LNCAP (cell line): ENCODE results near the gene ZNF670.

ENCODE experiments used
- CTCF ChIP-seq: fragments of 450-650 bp; IDR thresholded peaks from 2 replicates; pipeline ENCODE4 v1.5.1; 2017; ENCODE audit warnings: mild to moderate bottlenecking

ZNF670 gene

GRCh38 chr1:247113733-247114271 is 35.2 kb upstream of the ZNF670 start:
- no peak for TF ChIP-seq CTCF

GRCh38 chr1:247113094-247113497 is 34.5 kb upstream of the ZNF670 start:
- no peak for TF ChIP-seq CTCF

DNA sequence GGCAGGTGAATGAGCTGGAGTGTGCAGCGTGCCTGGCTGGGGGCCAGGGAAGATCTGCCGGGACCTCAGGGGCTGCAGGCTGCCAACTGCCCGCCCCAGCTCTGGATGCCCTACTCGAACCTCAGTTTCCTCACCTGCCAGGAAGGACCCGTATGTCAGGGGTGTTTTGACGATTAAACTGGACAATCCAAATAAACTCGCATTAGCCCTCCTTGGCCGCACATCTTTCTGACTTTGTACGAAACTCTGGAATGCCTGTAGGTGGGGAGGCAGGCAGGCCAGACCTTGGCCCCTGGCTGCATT is 33.8 kb upstream of the ZNF670 start:
- TF ChIP-seq CTCF = no peak

DNA sequence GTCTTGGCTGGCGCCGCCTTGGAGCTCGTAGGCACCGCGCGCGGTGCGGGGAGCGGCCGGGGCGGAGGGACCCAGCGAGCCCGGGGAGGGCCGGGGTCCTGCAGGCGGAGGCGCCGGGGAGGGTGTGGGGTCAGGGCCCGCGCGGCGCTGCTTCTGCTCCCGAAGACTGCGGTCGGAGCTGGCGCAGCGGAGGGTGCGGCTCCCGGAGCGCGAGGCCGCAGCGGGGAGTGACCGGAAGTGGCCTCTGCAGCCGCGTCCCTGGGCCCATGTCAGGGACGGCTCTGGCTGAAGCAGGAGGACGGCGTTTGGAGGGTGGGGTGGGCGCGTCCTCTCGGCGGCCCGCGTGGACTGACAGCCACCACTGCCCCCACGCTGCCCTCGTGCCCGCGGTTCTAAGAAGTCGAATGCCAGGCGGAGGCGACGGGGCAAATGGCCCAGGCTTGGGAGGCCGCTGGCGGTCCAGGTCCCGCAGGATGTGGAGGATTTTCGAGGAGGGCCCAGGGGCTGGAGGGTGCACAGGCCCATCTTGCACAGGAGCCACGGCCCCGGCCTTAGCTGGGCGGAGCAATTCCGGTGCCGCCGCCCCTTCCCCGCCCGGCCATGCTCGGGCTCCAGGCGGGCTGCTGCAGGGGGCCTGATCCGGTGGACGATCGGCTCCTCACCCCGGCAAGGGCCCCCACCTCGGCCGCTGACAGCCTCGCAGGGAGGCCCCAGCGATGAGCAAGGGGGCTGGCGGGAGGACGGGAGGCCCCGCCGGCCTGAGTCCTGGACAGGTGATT is 33.3 kb upstream of the ZNF670 start:
- TF ChIP-seq CTCF = no peak

- no peak for TF ChIP-seq CTCF
Measured at GRCh38 chr1:247111259-247111699, 32.7 kb upstream of the ZNF670 start.

DNA sequence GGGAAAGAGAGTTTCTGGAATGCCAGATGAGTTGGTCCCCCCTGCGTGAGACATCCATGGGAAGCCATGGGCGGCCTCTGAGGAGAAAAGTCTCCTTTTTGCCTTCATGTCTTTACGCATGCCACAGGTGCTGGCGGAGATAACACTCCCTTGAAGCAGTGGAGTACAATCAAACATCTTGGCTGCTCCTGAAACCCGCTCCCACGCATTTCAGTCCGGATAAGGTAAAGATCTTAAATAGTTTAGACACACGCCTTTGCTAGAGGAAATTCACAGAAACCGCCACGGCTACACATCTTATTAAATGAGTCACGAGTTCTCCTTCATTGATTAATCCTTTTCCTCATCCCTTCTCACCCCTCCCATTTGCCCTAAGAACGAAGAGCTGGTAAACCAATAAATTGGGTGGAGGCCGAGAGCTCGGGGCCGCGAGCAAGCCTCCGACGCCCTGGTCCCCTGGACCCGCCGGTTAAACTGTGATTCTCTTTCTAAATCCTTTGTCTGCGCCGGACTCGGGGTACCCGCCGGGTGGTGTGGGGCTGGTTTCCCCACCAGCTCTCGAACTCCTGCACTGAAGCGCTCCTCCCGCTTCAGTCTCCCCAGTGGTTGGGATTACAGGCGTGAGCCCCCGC is 32.1 kb upstream of the ZNF670 start:
- no peak for TF ChIP-seq CTCF

- TF ChIP-seq CTCF = no peak
Measured at GRCh38 chr1:247107694-247108093, 29.1 kb upstream of the ZNF670 start.
